ENCODE results near the gene MAPRE2. TPM values are rescaled to one million over a fixed set of nuclear protein-coding genes. Genes with fewer than 3 reads are reported as not detected.
"Not testable (repeated sequence)": the region's sequence is repeated elsewhere in the genome, so short reads cannot be mapped to it uniquely, and the experiment has no call there.

MAPRE2 gene
- polyA plus RNA-seq, 5 donors: 38.4 to 53.1 (median 51.1) TPM

DNA sequence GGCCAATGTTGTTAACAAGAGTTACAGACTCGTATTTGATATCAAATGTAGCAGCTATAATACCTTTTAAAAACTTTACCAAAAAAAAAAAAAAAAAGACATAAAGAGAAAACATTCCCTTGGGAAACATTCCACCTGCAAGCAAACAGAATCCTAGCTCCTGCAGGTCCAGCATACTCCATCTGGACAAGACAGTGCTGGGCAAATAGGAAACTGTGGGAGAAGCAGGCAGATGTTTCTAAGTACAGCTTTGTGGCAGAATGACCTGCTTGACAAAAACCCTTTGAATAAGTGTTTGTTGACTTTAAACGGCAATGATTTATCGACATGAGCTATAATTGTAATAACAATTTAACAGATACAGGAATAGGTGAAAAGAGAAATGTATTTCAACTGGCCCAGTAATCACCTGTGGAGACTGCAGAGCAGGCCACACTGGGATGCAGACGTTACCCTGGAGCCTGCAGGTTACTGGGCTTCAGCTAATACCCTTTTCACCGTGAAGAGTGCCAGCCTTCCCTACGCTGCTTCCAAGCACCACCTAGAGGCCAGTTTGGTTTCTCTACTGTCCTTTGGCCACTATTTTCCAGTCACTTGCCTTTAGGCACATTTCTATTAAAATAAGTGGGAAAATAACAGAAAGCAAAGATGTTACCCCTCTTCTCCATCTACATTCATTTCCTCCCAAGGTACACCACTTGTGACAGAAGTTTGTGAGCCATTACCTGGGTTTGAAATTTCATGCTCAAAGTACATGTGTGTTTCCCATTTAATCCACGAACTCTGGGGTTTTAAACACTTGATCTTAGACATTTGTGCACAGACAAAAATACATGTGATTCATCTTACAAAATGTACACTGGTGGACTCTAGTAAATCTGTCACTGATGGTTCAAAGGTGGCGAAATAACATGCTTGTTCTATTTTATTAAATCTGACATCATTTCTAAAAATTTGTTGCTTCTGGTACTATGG is 102.7 kb downstream of the MAPRE2 start:
- peak; percentile 31 to 54 for DNase-seq

DNA sequence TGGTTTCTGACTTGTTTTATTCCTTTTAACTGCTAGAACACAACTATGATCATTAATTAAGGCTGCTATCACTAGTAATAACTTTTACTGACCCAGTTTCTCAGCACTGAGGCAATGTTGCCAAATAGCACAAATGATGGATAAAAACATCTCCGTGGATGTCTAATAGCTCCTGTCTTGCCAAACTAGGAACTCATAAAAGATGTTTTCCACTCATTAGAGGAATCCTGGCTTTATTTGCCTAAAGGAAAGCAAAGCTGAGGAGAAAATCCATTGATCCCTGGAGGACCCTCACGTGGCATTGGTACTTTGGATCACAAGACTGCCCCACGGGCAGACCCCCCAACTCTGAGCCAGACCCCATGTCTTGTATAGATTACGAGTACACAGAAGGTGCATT is 103.5 kb downstream of the MAPRE2 start:
- DNase-seq: no peak

DNA sequence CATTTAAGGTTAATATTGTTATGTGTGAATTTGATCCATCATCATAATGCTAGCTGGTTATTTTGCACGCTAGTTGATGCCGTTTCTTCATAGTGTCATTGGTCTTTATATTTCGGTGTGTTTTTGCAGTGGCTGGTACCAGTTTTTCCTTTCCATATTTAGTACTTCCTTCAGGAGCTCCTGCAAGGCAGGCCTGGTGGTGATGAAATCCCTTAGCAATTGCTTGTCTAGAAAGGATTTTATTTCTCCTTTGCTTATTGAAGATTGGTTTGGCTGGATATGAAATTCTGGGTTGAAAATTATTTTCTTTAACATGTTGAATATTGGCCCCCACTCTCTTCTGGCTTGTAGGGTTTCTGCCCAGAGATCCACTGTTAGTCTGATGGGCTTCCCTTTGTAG is 109.0 kb downstream of the MAPRE2 start:
- DNase-seq: not testable (repeated sequence)

DNA sequence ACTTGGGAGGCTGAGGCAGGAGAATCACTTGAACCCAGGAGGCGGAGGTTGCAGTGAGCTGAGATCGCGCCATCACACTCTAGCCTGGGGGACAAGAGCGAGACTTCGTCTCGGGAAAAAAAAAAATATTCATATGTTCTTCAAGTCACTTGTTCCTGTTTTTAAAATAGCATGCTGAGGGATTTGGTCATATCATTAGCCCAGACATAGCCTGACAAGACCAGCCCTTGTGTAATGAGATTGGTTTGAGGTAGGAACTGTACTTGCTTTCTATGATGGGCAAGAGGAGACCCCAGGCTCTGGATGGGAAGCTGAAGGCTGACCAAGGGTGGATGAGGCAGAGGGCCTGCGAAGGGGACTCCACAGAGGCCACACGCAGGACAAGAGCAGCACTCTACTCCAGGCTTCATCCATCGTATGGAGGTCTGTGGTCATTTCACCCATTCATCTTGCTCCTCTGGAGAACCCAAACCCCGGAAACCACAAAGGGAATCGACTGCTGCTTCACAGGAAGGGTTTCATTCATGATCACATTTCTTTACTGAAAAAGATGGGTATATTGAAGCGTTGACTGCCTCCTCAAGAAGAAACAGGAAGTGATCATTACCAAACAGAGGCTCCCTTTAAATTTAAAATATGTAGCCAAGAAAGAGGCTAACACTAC is 112.5 kb downstream of the MAPRE2 start:
- DNase-seq: no peak

DNA sequence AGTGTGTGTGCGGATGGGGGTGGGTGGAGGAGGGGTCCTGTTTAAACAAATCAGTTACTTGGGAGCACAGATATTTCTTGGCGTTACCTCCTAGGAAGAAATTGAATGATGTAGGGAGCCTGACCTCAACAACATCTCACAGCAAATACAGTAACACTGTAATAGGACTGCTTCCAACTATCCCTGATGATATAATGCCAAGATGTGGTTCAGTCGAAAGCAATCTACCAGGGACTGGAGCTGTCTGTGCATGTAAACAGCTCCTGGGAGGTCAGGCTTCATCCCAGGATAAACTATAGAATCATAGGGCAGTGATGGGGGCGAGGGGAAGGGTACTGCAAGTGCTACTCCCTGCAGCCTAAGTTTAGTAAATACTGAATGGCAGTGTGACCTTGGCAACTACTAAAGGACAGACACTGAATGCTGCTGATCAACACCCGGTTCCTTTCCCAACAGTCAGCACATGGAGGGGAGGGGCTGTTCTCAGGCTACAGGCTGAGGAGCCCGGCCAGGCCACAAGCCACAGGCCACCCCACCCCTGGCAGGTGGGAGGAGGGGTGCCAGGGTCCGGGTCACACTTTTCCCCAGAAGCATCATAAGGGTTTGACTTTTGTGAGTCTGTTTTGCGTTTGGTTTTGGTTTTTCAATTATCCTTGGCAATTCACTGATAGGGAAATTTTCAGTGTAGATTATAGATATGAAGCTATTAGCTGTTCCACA is 114.3 kb downstream of the MAPRE2 start:
- no peak for DNase-seq

DNA sequence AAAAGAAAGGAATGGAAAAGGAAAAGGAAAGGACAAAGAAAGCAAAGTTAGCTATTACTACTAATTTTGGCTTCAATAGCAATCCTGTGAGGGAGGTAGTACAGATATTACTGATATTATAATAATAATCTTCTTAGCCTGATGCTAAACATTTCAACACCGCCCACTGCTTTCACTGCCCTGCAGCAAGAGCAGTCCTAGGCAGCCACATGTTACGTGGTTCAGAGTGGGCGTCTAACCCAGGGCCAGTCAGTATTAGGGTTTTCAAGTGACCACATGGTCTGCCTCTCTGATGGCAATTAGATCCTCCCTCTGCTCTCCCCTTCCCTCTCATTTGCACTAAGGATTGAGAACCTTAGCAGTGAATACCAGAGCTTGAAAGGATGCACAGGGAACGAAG is 116.0 kb downstream of the MAPRE2 start:
- DNase-seq: no peak

DNA sequence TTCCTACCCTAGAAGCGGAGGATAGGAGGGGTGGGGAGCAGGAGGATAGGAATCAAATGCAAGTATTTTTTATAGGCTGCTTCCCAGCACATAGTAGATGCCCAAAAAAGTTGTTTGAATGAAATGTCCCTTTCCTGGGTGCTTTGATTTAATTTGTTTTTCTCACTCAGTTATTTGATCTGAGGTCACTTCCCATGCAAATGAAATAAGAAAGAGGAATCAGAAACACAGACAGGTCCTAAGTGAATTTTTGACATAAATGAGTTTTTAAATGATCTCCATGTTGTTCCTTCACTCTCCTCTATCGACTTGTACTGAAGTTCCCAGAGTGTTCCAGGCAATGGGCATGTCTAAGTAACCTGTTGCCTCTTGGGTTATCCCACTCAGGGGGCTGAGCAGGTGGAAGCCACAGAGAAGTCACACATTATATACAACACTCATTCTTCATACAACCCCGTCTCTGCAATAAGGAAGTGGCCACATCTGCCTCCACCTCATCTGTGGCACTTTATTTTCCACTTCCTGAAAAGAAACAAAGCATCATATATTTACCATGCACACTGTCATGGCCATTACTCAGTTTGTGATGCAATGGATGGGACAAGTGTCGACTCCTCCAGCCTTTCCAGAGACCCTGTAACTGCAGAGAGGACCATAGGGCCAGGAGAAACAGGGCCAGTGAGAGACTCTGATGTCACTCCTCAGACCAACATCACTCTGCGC is 117.7 kb downstream of the MAPRE2 start:
- DNase-seq: no peak

DNA sequence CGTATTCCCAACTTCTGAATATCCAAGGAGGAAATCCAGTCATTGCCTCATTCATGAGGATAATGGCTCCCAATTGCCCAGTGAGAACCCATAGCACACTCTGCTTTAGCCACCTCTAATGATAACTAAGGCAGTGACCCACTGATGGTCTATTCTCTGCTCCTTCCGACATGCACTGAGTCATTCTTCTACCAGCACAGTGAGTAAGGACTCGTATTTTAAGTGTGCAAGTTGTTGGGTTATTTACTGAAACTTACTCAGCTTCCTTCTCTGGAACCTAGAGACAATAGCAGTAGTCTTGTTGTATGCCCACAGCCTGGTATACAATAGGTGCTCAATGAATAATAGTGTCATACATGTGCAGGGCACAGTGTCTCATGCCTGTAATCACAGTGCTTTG is 118.6 kb downstream of the MAPRE2 start:
- DNase-seq: no peak

DNA sequence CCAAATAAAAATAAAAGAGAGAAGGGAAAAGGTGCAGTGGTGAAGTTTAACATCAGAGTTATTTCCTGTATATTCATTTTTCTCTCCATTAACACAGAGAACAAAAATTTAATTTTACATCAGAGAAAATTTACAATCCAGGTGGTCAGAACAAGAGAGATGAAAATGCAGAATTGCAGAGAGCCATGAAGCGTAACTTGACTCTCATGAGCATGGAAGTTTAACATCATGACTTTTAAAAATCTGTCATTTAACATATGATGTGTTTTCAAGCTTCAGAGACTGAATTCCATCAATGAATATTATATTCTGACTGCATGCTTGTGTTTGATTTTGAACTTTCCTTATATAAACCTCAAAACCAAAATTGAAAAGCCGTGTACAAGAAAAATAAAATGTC is 120.3 kb downstream of the MAPRE2 start:
- DNase-seq: no peak

DNA sequence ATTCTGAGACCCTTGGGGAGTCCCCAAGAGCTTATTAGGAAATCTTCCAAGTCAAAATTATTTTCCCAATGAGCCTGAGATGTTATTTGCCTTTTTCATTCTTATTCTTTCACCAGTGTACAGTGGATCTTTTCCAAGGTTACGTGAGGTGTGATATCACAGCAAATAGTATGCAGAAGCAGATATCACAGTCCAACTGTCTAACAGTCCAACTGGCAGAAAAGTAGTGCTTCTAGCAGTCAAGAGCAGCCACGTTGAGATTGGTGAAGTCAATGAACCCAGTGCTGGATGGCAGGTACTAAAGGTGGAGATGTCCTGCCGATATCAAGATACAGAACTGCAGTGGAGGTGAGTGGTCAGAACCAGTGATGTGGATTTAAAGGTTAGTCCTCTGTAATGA is 120.7 kb downstream of the MAPRE2 start:
- no peak for DNase-seq

DNA sequence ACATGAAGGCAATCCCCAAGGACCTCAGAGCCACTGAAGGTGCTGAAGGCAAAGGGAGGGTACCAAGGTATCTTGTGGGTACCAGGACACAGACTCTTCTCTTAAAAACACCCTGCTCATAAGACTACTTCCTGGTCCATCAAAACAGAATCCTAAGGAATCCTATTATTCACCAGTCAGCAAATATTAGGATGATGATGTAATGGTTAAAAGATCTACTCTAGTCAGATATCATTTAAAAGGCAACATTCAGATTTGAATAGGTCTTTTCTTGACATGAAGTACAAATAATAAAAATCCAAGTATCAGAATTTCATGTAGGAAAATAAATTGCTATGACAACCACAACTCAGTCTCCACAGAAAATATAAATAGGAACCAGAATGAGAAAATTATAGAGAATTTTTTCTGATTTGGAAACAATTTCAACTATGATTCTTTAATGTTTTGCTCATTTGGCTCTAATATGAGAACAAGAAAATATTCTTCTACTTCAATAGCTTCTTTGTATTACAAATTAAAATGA is 121.9 kb downstream of the MAPRE2 start:
- no peak for DNase-seq

DNA sequence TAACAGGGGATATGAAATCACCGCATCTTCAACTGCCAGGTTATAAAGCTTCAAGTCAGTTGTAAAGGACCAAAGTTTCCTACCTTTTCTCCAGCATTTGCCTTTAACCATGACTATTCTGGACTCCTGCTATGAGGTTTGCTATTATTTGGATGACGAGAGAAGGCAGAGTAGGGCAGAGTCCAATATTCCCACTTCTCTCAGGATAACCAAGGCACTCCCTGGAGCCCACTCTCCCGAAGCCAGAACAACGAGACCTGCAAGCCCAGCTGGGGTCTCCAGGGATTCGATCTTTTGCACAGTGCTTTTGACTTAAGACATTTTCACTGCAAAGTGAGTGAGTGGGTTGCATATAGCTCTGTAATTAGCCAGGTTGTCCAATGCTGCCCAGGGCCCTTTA is 122.5 kb downstream of the MAPRE2 start:
- DNase-seq: no peak

DNA sequence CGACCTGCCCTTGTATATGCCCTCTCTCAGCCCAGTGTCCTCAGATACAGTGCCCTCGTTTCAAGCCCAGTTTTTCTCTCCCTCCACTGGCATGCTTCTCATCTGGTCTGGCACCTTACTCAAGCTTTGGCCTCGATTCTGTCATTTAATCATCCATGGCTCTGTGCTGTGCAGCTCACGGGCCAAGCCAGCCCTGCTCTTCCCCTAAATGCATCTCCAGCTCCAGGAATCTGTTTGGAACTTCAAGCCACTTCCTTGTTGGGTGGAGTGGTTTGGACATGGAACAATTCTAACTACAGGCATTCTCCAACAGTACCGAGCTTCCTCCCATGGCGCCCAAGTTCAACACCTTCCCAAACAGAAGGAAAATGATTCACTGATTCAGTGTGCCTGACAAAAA is 122.9 kb downstream of the MAPRE2 start:
- DNase-seq: no peak

DNA sequence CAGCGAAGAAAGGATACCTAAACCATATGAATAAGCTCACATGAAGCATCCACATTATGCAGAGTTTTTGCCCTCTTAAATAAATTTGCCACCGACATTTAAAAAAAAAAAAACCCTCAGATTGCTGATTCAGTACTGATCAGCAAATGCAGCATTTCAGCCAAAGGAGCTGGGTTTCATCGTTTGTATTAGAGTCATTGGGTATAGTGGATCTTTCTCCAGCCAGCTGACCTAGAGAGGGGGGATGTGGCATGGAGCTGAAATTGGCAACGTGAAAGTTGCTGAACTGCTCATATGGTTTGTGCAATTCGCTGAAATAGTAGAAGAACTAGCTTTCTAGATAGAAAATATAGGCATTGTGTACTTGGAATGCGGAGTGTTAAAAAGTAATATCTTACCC is 126.1 kb downstream of the MAPRE2 start:
- DNase-seq: no peak

DNA sequence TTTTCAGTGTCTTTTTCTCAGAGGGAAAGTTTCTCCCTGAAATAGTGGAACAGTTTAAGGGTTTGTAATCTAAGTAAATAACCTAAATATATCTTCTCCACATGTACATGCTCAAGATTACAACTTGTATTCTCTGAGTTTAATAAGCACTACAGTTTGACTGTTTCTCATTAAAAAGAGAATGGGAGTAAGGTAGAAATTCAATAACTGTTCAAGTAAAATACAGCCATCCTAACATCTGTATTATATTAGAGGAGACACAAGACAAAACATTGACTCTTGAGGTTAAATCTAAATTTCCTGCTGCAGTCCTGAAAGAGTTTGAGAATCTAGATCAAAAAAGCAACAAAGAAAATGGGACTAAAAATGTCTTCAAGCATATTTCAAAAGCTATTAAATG is 126.6 kb downstream of the MAPRE2 start:
- DNase-seq: no peak

DNA sequence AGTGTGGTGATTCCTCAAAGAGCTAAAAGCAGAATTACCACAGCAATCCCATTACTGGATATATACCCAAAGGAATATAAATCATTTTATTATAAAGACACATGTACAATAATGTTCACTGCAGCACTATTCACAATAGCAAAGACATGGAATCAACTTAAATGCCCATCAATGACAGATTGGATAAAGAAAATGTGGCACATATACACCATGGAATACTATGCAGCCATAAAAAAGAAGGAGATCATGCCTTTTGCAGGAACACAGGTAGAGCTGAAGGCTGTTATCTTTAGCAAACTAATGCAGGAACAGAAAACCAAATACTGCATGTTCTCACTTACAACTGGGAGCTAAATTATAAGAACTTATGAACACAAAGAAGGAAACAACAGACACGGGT is 129.1 kb downstream of the MAPRE2 start:
- DNase-seq: not testable (repeated sequence)

DNA sequence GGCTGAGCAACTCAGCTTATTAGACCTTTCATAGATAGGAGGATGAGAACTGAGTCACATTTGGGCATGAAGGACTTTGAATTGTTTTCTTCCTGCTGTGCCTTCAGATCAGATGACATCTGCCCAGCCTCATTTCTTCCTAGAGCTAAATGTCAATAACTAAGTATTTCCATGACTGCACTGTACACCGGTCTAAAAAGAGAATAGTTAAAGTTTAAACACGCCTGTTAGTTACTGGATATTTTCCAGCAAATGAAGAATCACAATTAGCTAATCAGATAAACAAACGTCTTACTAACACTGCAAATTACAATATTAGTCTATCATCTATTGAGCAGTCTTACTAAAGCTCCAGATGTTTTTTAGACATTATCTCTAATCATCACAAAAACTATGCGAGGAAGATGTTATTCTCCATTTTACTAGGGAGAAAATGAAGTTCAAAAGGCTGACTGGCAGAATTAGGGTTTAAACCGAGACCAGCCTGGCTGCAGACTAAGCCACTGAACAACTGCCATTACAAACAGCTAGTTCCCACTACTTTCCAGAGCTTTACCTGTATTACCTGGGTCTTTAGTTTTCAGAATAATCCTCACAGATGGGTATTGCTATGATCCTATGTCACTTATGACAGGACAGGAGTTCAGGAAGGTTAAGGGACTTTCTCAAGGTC is 130.2 kb downstream of the MAPRE2 start:
- DNase-seq: no peak

DNA sequence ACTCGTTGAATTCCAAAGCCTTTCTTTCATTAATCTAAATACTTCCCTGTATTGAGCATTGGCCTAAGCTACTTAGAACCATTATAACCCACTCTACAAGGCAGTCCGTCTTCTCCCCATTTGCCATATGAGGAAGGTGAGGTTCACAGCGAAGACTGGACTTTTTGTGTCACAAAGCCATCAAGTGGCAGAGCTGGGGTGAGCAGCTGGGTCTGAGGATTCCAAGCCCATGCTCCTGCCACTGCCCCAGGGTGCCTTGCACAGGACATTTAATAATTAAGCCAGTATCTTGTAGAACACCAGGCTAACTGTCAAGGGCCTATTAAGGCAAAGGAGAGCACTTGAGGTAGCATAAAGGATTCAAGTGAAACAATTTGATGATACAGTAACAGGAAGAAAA is 130.8 kb downstream of the MAPRE2 start:
- no peak for DNase-seq

DNA sequence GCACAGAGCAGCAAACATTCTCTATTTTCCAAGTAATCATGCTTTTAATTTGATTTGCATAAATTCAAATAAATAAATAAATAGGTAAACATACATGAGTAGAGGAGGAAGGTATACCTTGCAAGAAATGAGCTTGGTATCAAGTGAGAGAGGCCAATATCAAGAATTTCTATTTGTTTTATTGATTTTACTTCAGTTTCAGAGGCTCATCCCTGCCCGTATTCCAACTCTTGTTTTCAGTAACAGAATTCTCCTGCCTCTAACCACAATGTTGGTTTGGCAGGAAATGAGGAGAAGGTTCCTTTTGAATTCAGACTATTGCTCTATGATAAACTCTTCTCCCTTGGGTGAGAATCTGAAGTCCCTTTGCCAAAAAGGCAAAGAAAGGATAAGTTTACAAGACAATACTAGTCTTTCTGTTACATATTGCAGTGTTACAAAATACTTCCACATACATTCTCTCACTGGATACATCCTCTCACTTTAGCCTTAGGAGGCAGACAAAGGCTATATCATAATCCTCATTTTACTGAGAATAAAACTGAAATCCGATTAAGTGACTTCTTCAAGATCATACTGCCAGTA is 131.3 kb downstream of the MAPRE2 start:
- no peak for DNase-seq

DNA sequence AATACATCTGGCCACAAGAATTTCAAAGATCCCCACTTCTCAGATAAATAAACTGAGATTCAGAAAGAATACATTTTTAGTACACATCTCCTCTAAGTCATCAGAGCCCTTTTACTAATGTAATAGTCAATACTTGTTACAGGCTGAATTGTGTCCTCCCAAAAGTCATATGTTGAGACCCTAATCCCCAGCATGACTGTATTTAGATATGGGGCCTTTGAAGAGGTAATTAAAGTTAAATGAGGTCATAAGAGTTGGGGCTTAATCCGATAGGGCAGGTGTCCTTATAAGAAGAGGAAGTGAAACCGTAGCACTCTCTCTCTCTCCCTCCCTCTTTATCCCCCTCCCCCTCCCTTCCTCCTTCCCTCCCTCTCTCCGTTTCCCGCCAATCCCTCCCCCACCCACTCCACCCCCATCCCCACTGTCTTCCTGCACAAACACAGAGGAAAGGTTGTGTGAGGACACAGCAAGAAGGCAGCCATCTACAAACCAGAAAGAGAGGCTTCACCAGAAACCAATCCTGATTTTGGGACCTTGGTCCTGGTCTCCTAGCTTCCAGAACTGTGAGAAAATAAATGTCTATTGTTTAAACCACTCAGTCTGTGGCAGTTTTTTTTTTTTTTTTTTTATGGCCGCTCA is 133.0 kb downstream of the MAPRE2 start:
- DNase-seq: no peak

All from right lung (tissue), 5 donors.